MM.1S (cell line): ENCODE results near the gene AGBL4.

ENCODE experiments used
- CTCF ChIP-seq: fragments of 300-600 bp; sonication (generic); IDR thresholded peaks from 2 replicates; pipeline ENCODE4 v1.5.1; 2016; ENCODE audit warnings: antibody characterized with exemption, low read length, mixed read lengths
- EZH2 ChIP-seq: fragments of 300-600 bp; sonication (generic); optimal IDR thresholded peaks from 2 replicates; pipeline ENCODE3; 2017; ENCODE audit warnings: low read depth, mild to moderate bottlenecking, antibody characterized with exemption, low read length, mixed read lengths

GRCh38 chr1:48803474-48803873, 1220.3 kb downstream of the AGBL4 start:
- no peak for TF ChIP-seq CTCF
- TF ChIP-seq EZH2 = no peak
